HFFc6 (cell line): ENCODE results near the gene LCN10. TPM values are rescaled to one million over a fixed set of nuclear protein-coding genes. Genes with fewer than 3 reads are reported as not detected.
"Not testable (repeated sequence)": the region's sequence is repeated elsewhere in the genome, so short reads cannot be mapped to it uniquely, and the experiment has no call there.

Experiments used
- DNase-seq: peaks from one replicate; pipeline ENCODE4 v3.0.0-alpha.2; 2018
- H3K27ac Mint-ChIP-seq: 2 replicates; pipeline ENCODE4 v1.8.0; 2020; ENCODE audit warnings: mild to moderate bottlenecking, mixed read lengths
- H3K27me3 Mint-ChIP-seq: 2 replicates; pipeline ENCODE4 v1.8.0; 2021; ENCODE audit warnings: mild to moderate bottlenecking, moderate library complexity, mixed read lengths; ENCODE audit not compliant: insufficient read depth
- H3K36me3 Mint-ChIP-seq: 2 replicates; pipeline ENCODE4 v1.8.0; 2021; ENCODE audit warnings: low read depth, mixed read lengths
- H3K4me1 Mint-ChIP-seq: 2 replicates; pipeline ENCODE4 v1.8.0; 2020; ENCODE audit warnings: low read depth, mixed read lengths
- H3K4me3 Mint-ChIP-seq: 2 replicates; pipeline ENCODE4 v1.8.0; 2020; ENCODE audit warnings: mild to moderate bottlenecking, moderate library complexity, mixed read lengths
- H3K9me3 Mint-ChIP-seq: 2 replicates; pipeline ENCODE4 v1.8.0; 2020; ENCODE audit warnings: mild to moderate bottlenecking, mixed read lengths
- CTCF ChIP-seq: fragments of 200-600 bp; sonication (generic); IDR thresholded peaks from 2 replicates; pipeline ENCODE4 v1.5.0; 2021; ENCODE audit warnings: antibody characterized with exemption, mild to moderate bottlenecking
- total RNA-seq, 6 experiments: library from RNA; stranded (reverse); fragmentation: NEBNext Ultra II Directional; extraction: Animal tissue kit (Norgen Biotek cat#: 25700); gene quantifications; 2 replicates in 1 of 6; 3 replicates in 5 of 6; pipeline ENCODE4 v1.2.3, GENCODE V29; 2021

Gene LCN10
- total RNA-seq, 6 experiments from 2014 or later = not detected

DNA sequence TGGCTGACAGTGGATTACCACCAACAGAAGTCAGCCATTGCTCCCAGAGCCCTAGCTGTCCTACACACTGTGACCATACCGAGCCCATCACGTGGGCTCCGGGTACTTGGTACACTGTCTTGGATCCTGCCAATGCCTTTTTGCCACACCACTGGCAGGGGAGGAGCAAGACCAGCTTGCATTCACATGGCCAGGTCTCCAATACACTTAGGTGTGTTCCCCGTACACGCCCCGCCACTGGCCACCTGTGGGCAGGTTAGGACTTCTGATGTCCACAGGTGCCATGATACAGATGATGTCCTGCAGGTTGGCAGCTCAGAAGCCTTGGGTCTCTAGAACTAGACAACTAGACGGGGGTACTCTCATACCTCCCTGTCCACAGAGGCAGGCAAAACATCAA, 35.7 kb downstream of the LCN10 start:
- Mint-ChIP-seq H3K4me1 (peaks cover 15% of the 10 kb centered on the region), H3K27me3 (peaks cover 33% of the 10 kb centered on the region), H3K27ac (no peak overlapping the region), H3K4me3 (no peak overlapping the region), H3K9me3 (no peaks in the 10 kb centered on the region), H3K36me3 (no peaks in the 10 kb centered on the region)
- no peak for DNase-seq
- TF ChIP-seq CTCF = no peak

DNA sequence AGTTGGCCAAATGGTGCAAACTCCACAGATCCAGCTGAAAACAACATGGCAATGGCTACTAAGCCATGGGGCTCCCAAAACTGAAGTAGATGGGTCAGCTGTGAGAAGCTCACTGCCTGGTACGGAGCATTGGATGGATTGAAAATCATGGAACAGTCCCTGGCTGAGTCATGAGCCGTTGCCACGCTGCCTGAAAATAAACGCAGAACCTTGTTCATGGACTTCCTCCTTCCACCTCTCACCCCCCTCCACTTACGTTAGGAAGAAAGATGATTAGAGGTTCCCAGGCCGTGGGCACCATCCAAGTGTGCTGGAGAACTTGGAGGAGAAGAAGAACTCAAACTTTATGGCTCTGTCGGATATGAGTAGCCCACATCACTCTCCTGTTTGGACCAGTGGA, 37.2 kb downstream of the LCN10 start:
- Mint-ChIP-seq H3K4me3 (no peak overlapping the region), H3K9me3 (no peaks in the 10 kb centered on the region), H3K36me3 (no peaks in the 10 kb centered on the region), H3K27ac (no peak overlapping the region), H3K4me1 (peaks cover 5% of the 10 kb centered on the region), H3K27me3 (peaks cover 39% of the 10 kb centered on the region)
- no peak for TF ChIP-seq CTCF
- no peak for DNase-seq

DNA sequence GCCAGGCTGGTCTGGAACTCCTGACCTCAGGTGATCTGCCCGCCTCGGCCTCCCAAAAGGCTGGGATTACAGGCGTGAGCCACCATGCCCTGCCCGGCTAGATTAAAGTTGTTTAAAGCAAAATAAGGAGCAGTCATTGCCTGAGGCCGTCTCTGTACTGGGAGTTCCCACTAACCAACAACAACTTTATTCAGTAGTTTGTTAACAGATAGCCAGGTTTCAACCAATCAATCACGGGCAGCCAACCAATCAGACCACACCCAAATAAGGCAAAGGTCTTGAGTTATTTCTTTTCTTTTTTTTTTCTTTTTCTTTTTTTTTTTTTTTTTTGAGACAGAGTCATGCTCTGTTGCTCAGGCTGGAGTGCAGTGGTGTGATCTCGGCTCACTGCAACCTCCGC, 38.0 kb downstream of the LCN10 start:
- not testable (repeated sequence) for H3K4me3 Mint-ChIP-seq, H3K36me3 Mint-ChIP-seq, H3K4me1 Mint-ChIP-seq, H3K27ac Mint-ChIP-seq, DNase-seq, H3K9me3 Mint-ChIP-seq
- peaks cover 46% of the 10 kb centered on the region for H3K27me3 Mint-ChIP-seq

DNA sequence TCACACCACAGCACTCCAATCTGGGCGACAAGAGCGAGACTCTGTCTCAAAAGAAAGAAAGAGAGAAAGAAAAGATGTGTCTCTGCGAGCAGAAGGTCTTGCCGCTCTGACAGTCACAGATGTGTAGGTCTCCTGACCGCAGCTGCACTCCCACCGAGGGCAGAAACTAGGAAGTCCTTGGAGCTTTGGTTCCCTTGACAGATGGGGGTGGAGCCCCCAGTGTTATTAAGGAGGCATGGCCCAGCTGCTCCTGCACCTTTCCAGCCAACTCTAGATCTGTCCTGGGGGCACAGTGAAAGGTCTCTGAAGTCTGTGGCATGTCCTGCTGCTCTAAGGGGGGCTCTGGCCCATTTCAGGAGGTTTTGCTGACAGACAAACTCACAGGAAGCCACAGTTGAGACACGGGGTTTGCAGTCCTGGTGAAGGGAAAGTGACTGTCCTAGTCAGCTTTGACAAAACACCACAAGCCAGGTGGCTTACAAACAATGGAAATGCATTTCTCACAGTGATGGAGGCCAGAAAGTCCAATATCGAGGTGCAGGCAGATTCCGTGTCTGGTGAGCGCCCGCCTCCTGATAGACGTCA, 39.4 kb downstream of the LCN10 start:
- Mint-ChIP-seq H3K36me3 (no peaks in the 10 kb centered on the region), H3K4me1 (peaks cover 4% of the 10 kb centered on the region; the same call in 1 of the 2 replicates), H3K27me3 (peaks cover 49% of the 10 kb centered on the region), H3K27ac (no peak overlapping the region), H3K9me3 (no peaks in the 10 kb centered on the region), H3K4me3 (no peak overlapping the region)
- DNase-seq = no peak
- TF ChIP-seq CTCF = no peak

DNA sequence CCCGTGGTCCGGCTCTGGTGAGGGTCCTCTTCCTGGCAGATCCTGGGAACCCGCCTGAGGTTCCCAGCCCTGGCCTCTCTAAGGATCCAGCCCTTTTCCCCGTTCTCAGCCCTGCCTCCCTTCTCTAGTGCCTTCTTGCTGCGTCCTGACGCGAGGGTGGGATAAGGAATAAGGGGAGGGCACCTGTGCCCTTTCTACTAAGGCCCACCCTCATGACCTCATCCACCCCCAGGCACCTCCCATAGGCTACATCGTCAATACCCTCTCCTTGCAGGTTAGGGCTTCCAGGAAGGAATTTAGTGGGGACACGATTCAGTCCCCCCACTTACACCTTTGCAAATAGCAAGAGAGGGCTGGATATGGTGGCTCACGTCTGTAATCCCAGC, 41.1 kb downstream of the LCN10 start:
- peaks cover 52% of the 10 kb centered on the region for H3K27me3 Mint-ChIP-seq
- H3K27ac Mint-ChIP-seq = no peak overlapping the region
- no peak for TF ChIP-seq CTCF
- H3K4me1 Mint-ChIP-seq = peaks cover 4% of the 10 kb centered on the region; the same call in 1 of the 2 replicates
- no peaks in the 10 kb centered on the region for H3K9me3 Mint-ChIP-seq
- no peak overlapping the region for H3K4me3 Mint-ChIP-seq
- no peaks in the 10 kb centered on the region for H3K36me3 Mint-ChIP-seq
- DNase-seq = no peak

DNA sequence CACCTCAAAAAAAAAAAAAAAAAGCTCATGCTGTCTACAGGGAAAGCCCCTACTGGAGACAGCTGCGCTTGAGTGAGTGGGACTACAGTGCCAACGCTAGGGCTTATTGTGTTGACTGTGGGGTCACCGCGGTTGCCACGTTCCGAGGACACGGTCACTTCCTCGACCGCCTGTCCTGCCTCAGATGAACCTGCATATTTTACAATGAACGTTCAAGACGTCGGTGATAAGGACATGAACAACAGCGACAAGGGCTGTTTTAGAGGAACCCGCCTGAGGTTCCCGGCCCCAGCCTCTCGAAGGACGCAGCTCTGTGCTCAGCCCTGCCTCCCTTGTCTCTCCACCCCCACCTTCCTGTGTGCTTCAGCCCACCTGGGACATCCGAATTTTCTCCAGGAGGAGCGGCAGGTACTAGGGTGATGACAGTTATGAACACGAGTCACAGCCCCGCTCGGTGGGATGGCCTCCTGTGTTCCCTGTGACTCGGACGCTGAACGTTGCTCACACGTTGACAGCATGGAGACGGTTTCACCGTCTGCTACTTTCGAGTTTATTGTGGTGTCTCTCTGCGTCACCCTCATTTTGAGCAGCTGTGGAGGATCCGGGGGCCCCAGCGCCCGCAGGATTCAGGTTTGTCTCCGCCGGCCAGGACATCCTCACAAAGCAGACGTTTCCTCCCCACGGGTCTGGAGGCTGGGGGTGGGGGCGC, 41.6 kb downstream of the LCN10 start:
- no peaks in the 10 kb centered on the region for H3K36me3 Mint-ChIP-seq
- H3K4me1 Mint-ChIP-seq = peaks cover 4% of the 10 kb centered on the region; the same call in 1 of the 2 replicates
- H3K27me3 Mint-ChIP-seq = peaks cover 50% of the 10 kb centered on the region
- no peak for TF ChIP-seq CTCF
- H3K4me3 Mint-ChIP-seq = no peak overlapping the region
- no peaks in the 10 kb centered on the region for H3K9me3 Mint-ChIP-seq
- H3K27ac Mint-ChIP-seq = no peak overlapping the region
- peak; percentile 25 for DNase-seq
